GM19099 (cell line): Measurements from ENCODE around the gene FGFBP3.
A peak's percentile ranks its signal among the peaks of the same experiment; 100 is the strongest.

Experiments used
- POLR2A ChIP-seq: IDR thresholded peaks from 3 replicates; pipeline ENCODE4 v1.6.1; 2011; ENCODE audit warnings: low read depth; ENCODE audit not compliant: insufficient read length; ENCODE audit errors: extremely low read depth

The FGFBP3 gene

DNA sequence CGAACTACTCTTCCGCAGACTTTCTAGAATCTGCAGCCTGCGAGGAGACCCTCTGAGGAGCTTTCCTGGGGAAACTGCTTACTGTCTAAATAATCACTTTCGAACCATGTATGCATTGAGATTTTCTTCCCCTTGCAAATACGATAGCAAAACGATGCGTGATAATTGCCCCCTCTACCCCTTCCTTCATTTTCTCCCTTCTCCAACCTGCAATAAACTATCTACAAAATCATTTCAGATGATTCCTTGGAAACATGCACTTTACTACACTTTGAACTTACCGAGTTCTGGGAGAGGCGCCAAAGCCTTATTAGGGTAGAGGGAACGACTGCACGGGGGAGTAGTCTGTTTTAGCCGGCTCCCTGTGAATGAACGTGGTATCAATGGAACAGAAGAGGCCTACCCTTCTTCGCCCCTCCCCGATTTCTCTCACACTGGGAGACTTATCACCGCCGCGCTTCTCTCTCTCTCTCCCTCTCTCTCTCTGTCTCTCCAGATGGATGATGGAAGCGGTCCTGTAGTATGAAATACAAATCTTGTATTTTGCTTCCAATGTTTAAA lies at the start of gene FGFBP3:
TSS of gene FGFBP3 (minus strand) at position 370 of the 561 bp plus-strand sequence. CDS start 517 bp downstream, outside the sequence.
- no peak for TF ChIP-seq POLR2A

- no peak for TF ChIP-seq POLR2A
Observed at GRCh38 chr10:91957091-91957490, 47.8 kb upstream of the FGFBP3 start.

- no peak for TF ChIP-seq POLR2A
Observed at GRCh38 chr10:91955114-91955513, 45.8 kb upstream of the FGFBP3 start.

GRCh38 chr10:91953600-91954160 lies 44.4 kb upstream of the FGFBP3 start:
- no peak for TF ChIP-seq POLR2A

DNA sequence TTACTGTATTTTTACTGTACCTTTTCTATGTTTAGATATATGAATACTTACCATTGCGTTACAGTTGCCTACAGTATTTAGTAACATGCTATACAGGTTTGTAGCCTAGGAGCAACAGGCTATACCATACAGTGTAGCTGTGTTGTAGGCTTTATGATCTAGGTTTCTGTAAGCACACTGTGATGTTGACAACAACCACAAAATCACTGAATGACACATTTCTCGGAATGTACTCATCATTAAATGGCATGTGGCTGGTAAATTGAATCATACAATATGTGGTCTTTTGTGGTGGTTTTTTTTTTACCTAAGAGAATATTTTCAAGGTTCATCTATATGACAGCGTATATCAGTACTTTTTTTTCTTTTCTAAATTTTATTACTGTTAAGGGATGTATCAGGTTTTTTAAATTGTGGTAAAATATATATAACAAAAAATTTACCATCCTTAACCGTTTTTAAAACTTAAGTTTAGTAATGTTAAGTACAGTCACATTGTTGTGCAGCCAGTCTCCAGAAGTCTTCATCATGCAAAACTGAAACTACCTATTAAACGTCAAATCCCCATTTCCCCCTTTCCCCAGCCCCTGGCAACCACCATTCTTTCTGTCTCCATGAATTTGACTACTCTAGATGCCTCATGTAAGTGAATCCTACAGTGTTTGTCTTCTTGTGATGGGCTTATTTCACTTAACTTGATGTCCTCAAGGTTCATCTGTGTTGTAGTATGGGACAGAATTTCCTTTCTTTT lies 35.8 kb upstream of the FGFBP3 start:
- TF ChIP-seq POLR2A = no peak

DNA sequence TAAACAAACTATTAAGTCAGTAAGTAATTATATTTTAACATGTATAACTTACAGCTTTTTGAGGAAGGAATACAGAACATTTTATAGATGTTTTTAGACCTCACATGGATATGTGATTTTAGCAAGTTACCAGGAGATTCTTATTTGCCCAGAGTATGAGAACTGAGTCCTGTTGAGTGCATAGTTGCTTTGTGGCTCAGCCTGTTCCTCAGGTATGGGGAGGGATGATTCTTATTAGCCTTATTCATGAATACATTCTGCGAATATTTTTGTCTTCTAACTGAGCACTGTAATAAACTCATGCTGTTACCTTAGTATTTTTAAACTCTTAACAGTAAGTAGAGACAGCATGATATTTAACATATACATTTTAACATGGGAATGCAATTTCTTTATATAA lies 32.1 kb upstream of the FGFBP3 start:
- TF ChIP-seq POLR2A = no peak

GRCh38 chr10:91939653-91940052 lies 30.4 kb upstream of the FGFBP3 start:
- no peak for TF ChIP-seq POLR2A

DNA sequence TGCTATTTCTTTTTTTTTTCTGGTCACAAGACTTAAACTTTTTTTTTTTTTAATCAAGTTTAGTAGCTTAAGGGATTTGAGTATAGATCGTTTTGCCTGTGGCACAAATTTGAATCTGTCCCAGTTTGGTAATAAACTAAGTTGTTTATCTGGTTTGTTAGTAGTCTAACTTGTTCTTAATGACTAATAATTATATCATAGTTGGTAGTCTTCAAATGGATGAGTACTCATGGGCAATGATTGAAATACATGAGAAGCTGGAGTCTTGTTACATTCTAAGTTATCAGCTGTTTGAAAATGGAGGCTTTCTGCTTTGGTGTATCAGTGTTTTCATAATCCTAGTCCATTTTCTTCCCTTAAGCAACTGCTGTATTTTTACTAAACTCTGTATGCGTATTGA lies 26.6 kb upstream of the FGFBP3 start:
- TF ChIP-seq POLR2A = no peak

DNA sequence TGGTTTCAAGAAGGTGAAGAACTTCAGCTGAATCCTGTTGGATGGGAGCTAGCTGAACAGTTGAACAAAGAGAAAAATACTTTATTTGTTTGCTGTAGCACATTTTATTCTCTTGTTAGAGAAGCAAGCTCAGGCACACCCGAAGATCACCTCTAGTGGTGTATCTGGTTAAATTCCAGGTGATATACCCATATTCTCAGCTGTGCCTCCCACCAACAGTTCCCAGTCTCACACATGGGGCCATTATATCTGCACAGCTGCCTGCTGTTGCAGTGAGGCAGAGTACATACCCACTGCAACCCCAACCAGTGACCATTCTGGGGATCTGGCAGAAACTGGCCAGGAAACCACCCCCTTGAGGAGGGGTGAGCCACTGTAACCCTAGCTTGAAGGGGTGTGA lies 23.5 kb upstream of the FGFBP3 start:
- TF ChIP-seq POLR2A = no peak

- no peak for TF ChIP-seq POLR2A
Observed at GRCh38 chr10:91931526-91932190, 22.4 kb upstream of the FGFBP3 start.

DNA sequence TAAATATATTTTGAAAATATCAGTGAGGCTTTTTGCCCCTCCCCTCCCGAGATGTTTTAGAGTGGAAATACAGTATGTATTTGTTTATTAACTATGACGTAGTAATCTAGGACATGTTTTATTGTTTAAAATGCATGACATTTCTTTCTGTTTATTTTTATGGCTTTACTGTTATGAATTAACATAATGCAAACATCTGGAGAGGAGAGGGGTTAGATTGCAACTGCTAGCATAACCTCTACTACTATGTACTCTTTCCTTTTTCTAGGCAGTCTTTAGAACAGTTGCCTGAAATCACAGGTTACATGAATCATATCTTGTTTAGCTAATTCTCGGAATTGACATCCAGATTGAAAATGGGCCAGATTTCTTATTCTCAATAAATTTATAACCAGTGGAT lies 21.7 kb upstream of the FGFBP3 start:
- TF ChIP-seq POLR2A = no peak

GRCh38 chr10:91925022-91925320 lies 15.7 kb upstream of the FGFBP3 start:
- TF ChIP-seq POLR2A = no peak

GRCh38 chr10:91924212-91925021 lies 15.1 kb upstream of the FGFBP3 start:
- no peak for TF ChIP-seq POLR2A

- peak; percentile 94 for TF ChIP-seq POLR2A
Observed at GRCh38 chr10:91923371-91924211, 14.3 kb upstream of the FGFBP3 start, which contains the start of gene BTAF1. Gene BTAF1 (plus strand): TSS chr10:91923770. CDS start chr10:91924077, 307 bp downstream.
